ENCODE data around the gene MTERF4. TPM values are rescaled to one million over a fixed set of nuclear protein-coding genes. Genes with fewer than 3 reads are reported as not detected.

MTERF4 gene
- total and polyA plus RNA-seq, 10 of the 15 experiments (the other 5 are each of a cell fraction or from before 2014, with no cell fraction given), result 36.7 to 69.1 (median 45.5) TPM

GRCh38 chr2:241148891-241149674, 47.0 kb upstream of the MTERF4 start, which contains the start of gene PASK (continued):
- TF ChIP-seq ZBTB4 (CRISPR knock-in tag; IDR thresholded peaks at IDR 0.05) (no peak), POLR2A (IDR thresholded peaks at IDR 0.05; ENCODE audit: low read depth, low read length) (peak; percentile 67), STAT1 (conservative IDR thresholded peaks at IDR 0.05) (no peak), JUNB (IDR thresholded peaks at IDR 0.05) (no peak), WRNIP1 (IDR thresholded peaks at IDR 0.05; ENCODE audit: borderline replicate concordance, low read depth, low read length) (no peak), PRDM15 (CRISPR knock-in tag; IDR thresholded peaks at IDR 0.05) (no peak), SREBF2 (IDR thresholded peaks at IDR 0.05; ENCODE audit: low read length) (no peak), ZNF207 (IDR thresholded peaks at IDR 0.05; ENCODE audit: borderline replicate concordance) (no peak), POU2F2 (IDR thresholded peaks at IDR 0.05; ENCODE audit: borderline replicate concordance, low read depth, low read length) (no peak; the same call in 2 of the 3 replicates), NR2C2 (IDR thresholded peaks at IDR 0.05; ENCODE audit: borderline replicate concordance, control insufficient read depth, insufficient read length, low read depth) (no peak), SIN3A (IDR thresholded peaks at IDR 0.05; ENCODE audit: low read depth, low read length) (peak; percentile 98), ZNF24 (IDR thresholded peaks at IDR 0.05) (no peak), MTA3 (IDR thresholded peaks at IDR 0.05; ENCODE audit: borderline replicate concordance, low read length) (no peak), ESRRA (IDR thresholded peaks at IDR 0.05; ENCODE audit: low read length) (no peak), NFYA (IDR thresholded peaks at IDR 0.05; ENCODE audit: borderline replicate concordance, low read depth, low read length) (peak; percentile 68), GABPA (IDR thresholded peaks at IDR 0.05; ENCODE audit: low read depth) (no peak), RELB (IDR thresholded peaks at IDR 0.05; ENCODE audit: low read depth) (no peak), SMARCA5 (IDR thresholded peaks at IDR 0.05) (no peak), CTCF (IDR thresholded peaks at IDR 0.05 in 2 of 3, conservative IDR thresholded peaks at IDR 0.05 in 1 of 3; ENCODE audit: control insufficient read depth in 2 of 3, extremely low read depth in 1 of 3, insufficient read depth in 1 of 3, low read depth in 3 of 3, low read length in 3 of 3) (no peak), KDM1A (IDR thresholded peaks at IDR 0.05; ENCODE audit: borderline replicate concordance) (no peak), POLR2AphosphoS2 (IDR thresholded peaks at IDR 0.05; ENCODE audit: low read depth, low read length) (no peak)
